Esophagus squamous epithelium (tissue), 4 donors: ENCODE results near the gene TECPR2. TPM values are rescaled to one million over a fixed set of nuclear protein-coding genes. Genes with fewer than 3 reads are reported as not detected.

Experiments
- small RNA-seq, 4 donors: library from RNA; depleted of rRNA; stranded (forward); fragments of <200 nt; gene quantifications; one replicate each; pipeline ENCODE3, GENCODE V24; 2016
- total RNA-seq, 4 donors: library from RNA; depleted of rRNA; stranded (reverse); fragments of >200 nt; gene quantifications; one replicate each; pipeline ENCODE4 v1.1.0, GENCODE V29; 2016

Gene TECPR2
- total RNA-seq, 4 donors from 2014 or later = 5.4 to 18.1 (median 12.9) TPM

Small RNA genes within 50 kb of the gene (small RNA-seq; reads per million reads assigned to genes)
- gene MIR4309 = 0 reads per million in 4 donors

Other genes with a start within 250 kb of the TECPR2 start
- 10 to 100 TPM; 16.0 to 21.9 (median 19.1) TPM for gene WDR20, start 223.0 kb upstream of the TECPR2 start, total RNA-seq
- gene MOK, start 57.8 kb upstream of the TECPR2 start, total RNA-seq = 1 to 10 TPM; 6.2 to 8.3 (median 6.4) TPM
- gene ZNF839, start 43.2 kb upstream of the TECPR2 start, total RNA-seq = 1 to 10 TPM; 4.7 to 7.2 (median 6.1) TPM
- 10 to 100 TPM; 23.2 to 42.4 (median 38.0) TPM for gene CINP, start 51 bp upstream of the TECPR2 start, total RNA-seq
- gene ANKRD9, start 146.8 kb downstream of the TECPR2 start, total RNA-seq = 10 to 100 TPM; 20.0 to 39.0 (median 30.2) TPM
- 10 to 100 TPM; 25.6 to 56.9 (median 35.2) TPM for gene RCOR1, start 229.7 kb downstream of the TECPR2 start, total RNA-seq